Caco-2 (cell line): ENCODE data around the gene MAP1LC3B2. TPM values are rescaled to one million over a fixed set of nuclear protein-coding genes. Genes with fewer than 3 reads are reported as not detected.

Experiments
- BruUV-seq: library from RNA; stranded (reverse); fragments of 400-500 nt; replicated peaks from 2 replicates; lab custom pipeline; 2021; lab: Mats Ljungman, UMichigan
- CTCF ChIA-PET: fragments of 300-600 bp; sonication (Branson Sonifier 250); formaldehyde crosslinking; loops from one replicate; lab custom pipeline; 2022; ENCODE audit warnings: antibody characterized with exemption; lab: Charles Lee
- POLR2A ChIA-PET: fragments of 300-600 bp; sonication (Branson Sonifier 250); formaldehyde crosslinking; loops from one replicate; lab custom pipeline; 2022; ENCODE audit warnings: antibody characterized with exemption; lab: Charles Lee
- DNase-seq, 2 experiments: peaks; one replicate each; pipeline versions ENCODE4 v3.0.0 to v3.0.0-alpha.2; 2020 to 2022
- H3K27me3 ChIP-seq: replicated peaks from 2 replicates; pipeline ENCODE4 v1.6.0; 2011; ENCODE audit warnings: low read length; ENCODE audit not compliant: control insufficient read depth, insufficient read depth
- H3K36me3 ChIP-seq: 2 replicates; pipeline ENCODE4 v1.5.1; 2011; ENCODE audit warnings: low read length; ENCODE audit not compliant: control insufficient read depth, insufficient read depth
- H3K4me1 ChIP-seq: fragments of 250-450 bp; sonication (Bioruptor Pico); 2 replicates; pipeline ENCODE4 v1.5.1; 2020; ENCODE audit warnings: mild to moderate bottlenecking
- H3K4me3 ChIP-seq: 2 replicates; pipeline ENCODE4 v1.5.1; 2011; ENCODE audit warnings: low read depth, mild to moderate bottlenecking, control low read depth, low read length
- H3K9me3 ChIP-seq: fragments of 250-450 bp; sonication (Bioruptor Pico); 2 replicates; pipeline ENCODE4 v1.5.1; 2020; ENCODE audit warnings: mild to moderate bottlenecking, moderate library complexity
- H3K27ac Mint-ChIP-seq: one replicate; pipeline ENCODE4 v1.8.0; 2022; ENCODE audit warnings: mixed read lengths; ENCODE audit not compliant: unreplicated experiment
- H3K27me3 Mint-ChIP-seq: one replicate; pipeline ENCODE4 v1.8.0; 2022; ENCODE audit warnings: mixed read lengths; ENCODE audit not compliant: insufficient read depth, unreplicated experiment
- H3K36me3 Mint-ChIP-seq: one replicate; pipeline ENCODE4 v1.8.0; 2022; ENCODE audit warnings: mild to moderate bottlenecking, mixed read lengths; ENCODE audit not compliant: insufficient read depth, unreplicated experiment
- H3K4me1 Mint-ChIP-seq: one replicate; pipeline ENCODE4 v1.8.0; 2022; ENCODE audit warnings: low read depth, mixed read lengths; ENCODE audit not compliant: unreplicated experiment
- H3K4me3 Mint-ChIP-seq: one replicate; pipeline ENCODE4 v1.8.0; 2022; ENCODE audit warnings: mild to moderate bottlenecking, moderate library complexity, mixed read lengths; ENCODE audit not compliant: unreplicated experiment
- H3K9me3 Mint-ChIP-seq: one replicate; pipeline ENCODE4 v1.8.0; 2022; ENCODE audit warnings: mixed read lengths; ENCODE audit not compliant: unreplicated experiment
- CTCF ChIP-seq, 2 experiments: fragments of 200-600 bp in 1 of 2; IDR thresholded peaks; 1 replicate in 1 of 2; 2 replicates in 1 of 2; pipeline versions ENCODE4 v1.5.1 to v1.8.0; 2011 to 2022; ENCODE audit warnings: antibody characterized with exemption in 1 of 2, control low read depth in 1 of 2, inconsistent platforms in 1 of 2, low read depth in 1 of 2, low read length in 1 of 2, mild to moderate bottlenecking in 1 of 2, moderate library complexity in 1 of 2; ENCODE audit not compliant: insufficient read depth in 1 of 2, severe bottlenecking in 1 of 2, unreplicated experiment in 1 of 2
- intact Hi-C: fragments of 100-400 bp; cut with micrococcal nuclease; formaldehyde crosslinking; loops from one replicate; pipeline ENCODE4 v1.10.0; 2022; ENCODE audit not compliant: unreplicated experiment
- total RNA-seq: library from RNA; stranded (reverse); gene quantifications from 2 replicates; pipeline ENCODE4 v1.2.3, GENCODE V29; 2022

The MAP1LC3B2 gene
- total RNA-seq, 1 experiment from 2014 or later: not detected

- no peak for TF ChIP-seq CTCF (IDR thresholded peaks at IDR 0.05; ENCODE audit: insufficient read depth in 1 of 2, low read depth in 1 of 2, low read length in 1 of 2, severe bottlenecking in 1 of 2, unreplicated experiment in 1 of 2)
- Mint-ChIP-seq H3K4me1 (peaks cover 14% of the 10 kb centered on the region), H3K36me3 (no peaks in the 10 kb centered on the region), H3K4me3 (no peak overlapping the region), H3K27me3 (no peaks in the 10 kb centered on the region), H3K9me3 (peaks cover 17% of the 10 kb centered on the region), H3K27ac (no peak overlapping the region)
- DNase-seq: no peak
- no peaks in the 10 kb centered on the region for H3K9me3 ChIP-seq
- H3K36me3 ChIP-seq: no peaks in the 10 kb centered on the region
- intact Hi-C loops: no loop called here
- no peak overlapping the region for H3K4me3 ChIP-seq
- H3K4me1 ChIP-seq: peaks cover 15% of the 10 kb centered on the region
- ChIA-PET POLR2A (no interaction called here), CTCF (no interaction called here)
- no TSS peak for BruUV-seq
- no peaks in the 10 kb centered on the region for H3K27me3 ChIP-seq
Observed at GRCh38 chr12:116582610-116583009, 23.4 kb downstream of the MAP1LC3B2 start.

GRCh38 chr12:116583129-116583694 is 24.0 kb downstream of the MAP1LC3B2 start:
- no peaks in the 10 kb centered on the region for H3K36me3 Mint-ChIP-seq
- no peaks in the 10 kb centered on the region for H3K27me3 ChIP-seq
- no peaks in the 10 kb centered on the region for H3K9me3 ChIP-seq
- ChIA-PET POLR2A (no interaction called here), CTCF (no interaction called here)
- H3K36me3 ChIP-seq: no peaks in the 10 kb centered on the region
- H3K4me1 ChIP-seq: peaks cover 16% of the 10 kb centered on the region
- peaks cover 17% of the 10 kb centered on the region for H3K9me3 Mint-ChIP-seq
- H3K27me3 Mint-ChIP-seq: no peaks in the 10 kb centered on the region
- TF ChIP-seq CTCF (IDR thresholded peaks at IDR 0.05; ENCODE audit: insufficient read depth in 1 of 2, low read depth in 1 of 2, low read length in 1 of 2, severe bottlenecking in 1 of 2, unreplicated experiment in 1 of 2): no peak
- H3K4me3 Mint-ChIP-seq: no peak overlapping the region
- H3K27ac Mint-ChIP-seq: no peak overlapping the region
- H3K4me3 ChIP-seq: no peak overlapping the region
- intact Hi-C loops: no loop called here
- H3K4me1 Mint-ChIP-seq: peaks cover 14% of the 10 kb centered on the region
- no peak for DNase-seq
- no TSS peak for BruUV-seq

- TF ChIP-seq CTCF (IDR thresholded peaks at IDR 0.05; ENCODE audit: insufficient read depth in 1 of 2, low read depth in 1 of 2, low read length in 1 of 2, severe bottlenecking in 1 of 2, unreplicated experiment in 1 of 2): no peak
- Mint-ChIP-seq H3K9me3 (peaks cover 20% of the 10 kb centered on the region), H3K27me3 (no peaks in the 10 kb centered on the region), H3K4me1 (peaks cover 22% of the 10 kb centered on the region), H3K27ac (no peak overlapping the region), H3K36me3 (peaks cover 1% of the 10 kb centered on the region), H3K4me3 (no peak overlapping the region)
- DNase-seq: no peak
- POLR2A ChIA-PET: interaction anchor here (0.6 kb wide), 1 partner anchor 346 kb away, joined by 4 read pairs; no protein-coding TSS in a partner anchor
- H3K27me3 ChIP-seq: no peaks in the 10 kb centered on the region
- no TSS peak for BruUV-seq
- intact Hi-C loops: no loop called here
- H3K9me3 ChIP-seq: no peaks in the 10 kb centered on the region
- no peaks in the 10 kb centered on the region for H3K36me3 ChIP-seq
- CTCF ChIA-PET: no interaction called here
- H3K4me3 ChIP-seq: no peak overlapping the region
- H3K4me1 ChIP-seq: peaks cover 29% of the 10 kb centered on the region
Observed at GRCh38 chr12:116587270-116587669, 28.1 kb downstream of the MAP1LC3B2 start.
